ENCODE data around the gene SHOC2.

DNA sequence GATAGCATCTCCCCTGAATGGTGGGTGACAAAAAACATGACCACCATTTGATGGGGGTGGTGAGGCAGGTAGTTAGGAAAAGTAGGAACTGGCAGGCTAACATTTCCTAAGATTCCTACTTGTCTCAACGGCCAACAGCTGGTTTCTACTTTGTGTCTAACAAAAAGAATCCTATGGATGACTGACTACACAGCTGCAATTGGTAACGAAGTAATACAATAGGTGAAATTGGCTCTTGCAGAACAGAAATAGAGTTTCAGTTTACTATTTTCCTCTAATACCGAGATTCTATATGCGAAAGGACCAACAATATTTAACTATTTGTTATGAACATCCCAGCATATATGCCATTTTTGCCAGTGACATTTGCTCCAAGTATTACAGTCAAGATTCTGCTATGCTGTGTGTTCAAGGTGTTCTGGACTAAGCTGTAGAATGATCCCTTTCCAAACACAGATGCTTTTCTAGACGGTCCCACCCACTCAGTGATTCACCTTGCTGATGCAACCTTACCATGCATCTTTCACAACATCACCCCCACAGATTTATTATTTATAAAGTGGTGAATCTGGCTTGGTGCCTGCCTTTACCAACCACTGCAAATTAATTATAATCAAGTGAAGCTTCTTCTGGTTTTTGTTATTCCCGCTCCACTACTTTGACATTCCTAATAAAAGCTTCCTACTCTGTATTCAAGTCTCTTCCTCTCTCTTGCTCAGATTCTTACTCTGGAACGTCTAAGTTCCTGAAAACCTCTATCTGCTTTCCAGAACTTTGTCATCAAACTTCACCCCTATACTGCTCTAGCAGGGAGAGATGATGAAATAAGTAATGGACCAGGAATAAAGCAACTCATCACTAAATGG, 17.2 kb upstream of the SHOC2 start:
- TF ChIP-seq, protein P1, sequence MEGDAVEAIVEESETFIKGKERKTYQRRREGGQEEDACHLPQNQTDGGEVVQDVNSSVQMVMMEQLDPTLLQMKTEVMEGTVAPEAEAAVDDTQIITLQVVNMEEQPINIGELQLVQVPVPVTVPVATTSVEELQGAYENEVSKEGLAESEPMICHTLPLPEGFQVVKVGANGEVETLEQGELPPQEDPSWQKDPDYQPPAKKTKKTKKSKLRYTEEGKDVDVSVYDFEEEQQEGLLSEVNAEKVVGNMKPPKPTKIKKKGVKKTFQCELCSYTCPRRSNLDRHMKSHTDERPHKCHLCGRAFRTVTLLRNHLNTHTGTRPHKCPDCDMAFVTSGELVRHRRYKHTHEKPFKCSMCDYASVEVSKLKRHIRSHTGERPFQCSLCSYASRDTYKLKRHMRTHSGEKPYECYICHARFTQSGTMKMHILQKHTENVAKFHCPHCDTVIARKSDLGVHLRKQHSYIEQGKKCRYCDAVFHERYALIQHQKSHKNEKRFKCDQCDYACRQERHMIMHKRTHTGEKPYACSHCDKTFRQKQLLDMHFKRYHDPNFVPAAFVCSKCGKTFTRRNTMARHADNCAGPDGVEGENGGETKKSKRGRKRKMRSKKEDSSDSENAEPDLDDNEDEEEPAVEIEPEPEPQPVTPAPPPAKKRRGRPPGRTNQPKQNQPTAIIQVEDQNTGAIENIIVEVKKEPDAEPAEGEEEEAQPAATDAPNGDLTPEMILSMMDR (IDR thresholded peaks at IDR 0.05), result no peak
- TF ChIP-seq POLR2A (IDR thresholded peaks at IDR 0.05), result no peak

All from ovary (tissue), 3 donors.